GM21447 (cell line): ENCODE measurements around the gene AGPAT4.
A peak's percentile ranks its signal among the peaks of the same experiment; 100 is the strongest.

Experiments used
- ATAC-seq: cut with Tn5 transposase; IDR thresholded peaks from one replicate; pipeline ENCODE4 v1.9.1; 2021; ENCODE audit not compliant: unreplicated experiment

Gene AGPAT4

DNA sequence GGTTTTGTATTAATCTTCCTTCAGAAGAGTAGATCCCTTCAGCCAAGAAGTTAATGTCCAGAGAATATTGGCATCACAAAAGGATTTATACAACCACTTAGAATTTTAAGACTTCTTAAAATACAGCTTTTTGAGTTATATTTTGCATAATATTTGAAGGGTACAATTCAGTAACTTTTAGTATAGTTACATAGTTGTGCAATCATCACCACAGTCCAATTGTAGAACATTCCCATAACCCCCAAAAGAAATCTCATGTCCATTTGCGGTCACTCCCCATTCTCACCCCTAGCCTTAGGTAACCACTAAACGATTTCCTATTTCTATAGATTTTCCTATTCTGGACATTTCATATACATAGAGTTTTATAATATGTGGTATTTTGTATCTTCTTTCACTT, 155.9 kb downstream of the AGPAT4 start:
- no peak for ATAC-seq

DNA sequence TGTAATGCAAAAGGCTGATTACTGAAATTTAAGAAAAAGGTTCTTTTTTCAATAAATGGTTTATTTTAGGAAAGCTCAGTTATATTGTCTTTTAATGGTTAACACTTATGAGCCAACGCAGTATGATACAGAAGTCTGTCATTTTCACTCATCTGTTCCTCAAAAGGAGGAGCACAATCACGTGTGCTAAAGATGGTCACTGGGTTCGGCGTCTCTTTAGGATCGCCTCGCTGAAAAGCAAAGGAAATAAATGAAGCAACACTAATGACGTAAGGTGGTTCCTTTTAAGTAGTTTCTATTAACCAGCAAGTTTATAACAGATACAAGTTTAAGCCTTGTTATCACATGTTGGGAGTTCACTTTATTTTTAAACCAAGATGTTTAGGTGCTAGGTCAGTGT, 156.6 kb downstream of the AGPAT4 start:
- no peak for ATAC-seq

DNA sequence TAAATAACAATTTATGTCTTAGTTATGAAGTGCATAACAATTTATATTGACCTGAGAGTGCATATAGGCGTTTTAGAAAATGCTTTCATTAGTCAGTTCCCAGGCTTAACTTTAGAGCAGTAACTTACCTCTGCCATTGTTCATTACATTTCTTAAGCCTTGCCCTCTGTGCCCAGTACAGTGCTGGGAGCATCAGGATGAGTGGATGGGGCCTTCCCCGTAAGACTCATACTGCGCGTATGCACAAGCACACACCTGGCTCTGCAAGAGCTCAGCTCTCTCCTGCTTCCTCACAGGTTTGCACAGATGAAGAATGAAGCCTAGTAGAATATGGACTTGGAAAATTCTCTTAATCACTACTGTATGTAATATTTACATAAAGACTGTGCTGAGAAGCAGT, 157.3 kb downstream of the AGPAT4 start:
- no peak for ATAC-seq

- ATAC-seq: no peak
Measured at GRCh38 chr6:161115468-161115867, 158.4 kb downstream of the AGPAT4 start.

DNA sequence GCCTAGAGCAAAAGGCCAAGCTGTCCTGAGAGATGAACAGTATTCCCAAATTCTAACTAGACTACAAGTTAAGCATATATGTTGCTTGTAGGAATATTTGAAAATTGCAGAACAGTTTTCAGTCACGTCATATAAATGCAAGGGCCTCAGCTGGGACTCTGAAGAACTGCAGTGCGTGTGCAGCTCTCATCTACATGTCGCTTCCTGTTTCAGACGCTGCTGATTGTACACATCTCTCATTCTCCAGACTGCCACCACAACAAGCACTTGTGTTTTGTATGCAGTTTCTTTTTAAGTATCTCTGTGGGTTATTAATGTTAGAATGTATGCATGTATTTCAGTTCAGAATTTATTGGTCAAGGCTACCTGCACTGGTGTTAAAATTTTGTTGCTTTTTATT, 162.6 kb downstream of the AGPAT4 start:
- ATAC-seq: no peak

GRCh38 chr6:161110028-161110779, 163.7 kb downstream of the AGPAT4 start:
- ATAC-seq: no peak

DNA sequence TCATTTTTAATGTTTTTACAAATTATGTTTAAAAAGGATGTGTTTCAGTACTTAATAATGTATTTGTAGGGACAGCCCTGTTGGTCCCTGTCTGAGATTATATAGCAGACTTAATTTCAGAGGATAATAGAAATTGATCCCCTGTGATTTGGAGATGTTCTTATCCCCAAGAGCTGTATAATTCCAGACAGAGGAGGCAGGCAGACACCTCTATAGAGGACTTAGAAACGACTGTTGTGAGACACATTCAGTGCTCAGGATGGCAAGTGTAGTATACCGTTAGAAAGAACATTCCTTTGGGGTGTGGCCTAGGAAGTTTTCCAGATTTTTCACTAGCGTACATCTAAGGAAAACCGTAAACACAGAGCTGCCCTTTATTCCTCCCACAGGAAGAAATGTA, 164.5 kb downstream of the AGPAT4 start:
- ATAC-seq: no peak

GRCh38 chr6:161108916-161109315, 164.9 kb downstream of the AGPAT4 start:
- ATAC-seq: no peak

DNA sequence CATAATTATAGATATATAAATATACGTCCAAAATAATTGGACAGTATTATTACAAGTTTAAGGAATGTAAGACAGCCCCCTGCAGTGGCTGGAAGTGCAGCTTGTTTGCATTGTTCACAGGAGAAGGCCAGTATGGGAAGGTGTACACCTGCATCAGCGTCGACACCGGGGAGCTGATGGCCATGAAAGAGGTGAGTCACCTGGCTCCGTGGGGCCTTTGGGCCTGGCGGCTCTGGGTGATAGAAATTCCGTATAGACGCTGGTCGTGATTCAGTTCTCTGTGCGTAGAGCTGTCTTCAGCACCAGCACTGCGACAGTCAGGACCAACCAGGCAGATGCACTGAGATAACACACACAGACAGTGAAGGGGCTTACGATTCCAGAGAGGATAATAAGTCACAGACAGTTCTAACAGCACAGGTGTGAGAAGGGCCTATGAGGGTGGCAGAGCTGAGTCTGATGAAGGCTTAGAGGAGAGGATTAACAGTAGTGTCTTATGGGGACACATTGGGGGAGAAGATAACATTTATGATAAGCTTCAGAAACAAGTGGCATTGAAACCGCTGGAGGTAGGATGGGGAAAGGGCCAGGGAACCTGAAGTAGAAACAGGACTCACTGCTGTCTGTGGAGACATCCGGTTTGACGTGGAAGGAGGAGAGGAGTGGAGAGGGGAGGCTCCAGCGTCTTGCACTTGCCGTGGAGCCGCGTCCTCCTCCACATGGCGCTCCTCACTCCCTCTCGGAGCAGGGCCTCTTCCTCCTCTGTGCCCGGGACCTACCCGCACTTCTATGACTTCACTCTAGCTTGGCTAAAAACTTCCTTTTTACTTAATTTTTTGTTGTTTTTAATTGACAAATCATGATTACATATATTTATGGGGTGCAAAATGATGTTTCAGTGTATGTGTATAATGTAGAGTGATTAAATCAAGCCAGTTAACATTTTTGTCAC, 165.8 kb downstream of the AGPAT4 start:
- no peak for ATAC-seq

DNA sequence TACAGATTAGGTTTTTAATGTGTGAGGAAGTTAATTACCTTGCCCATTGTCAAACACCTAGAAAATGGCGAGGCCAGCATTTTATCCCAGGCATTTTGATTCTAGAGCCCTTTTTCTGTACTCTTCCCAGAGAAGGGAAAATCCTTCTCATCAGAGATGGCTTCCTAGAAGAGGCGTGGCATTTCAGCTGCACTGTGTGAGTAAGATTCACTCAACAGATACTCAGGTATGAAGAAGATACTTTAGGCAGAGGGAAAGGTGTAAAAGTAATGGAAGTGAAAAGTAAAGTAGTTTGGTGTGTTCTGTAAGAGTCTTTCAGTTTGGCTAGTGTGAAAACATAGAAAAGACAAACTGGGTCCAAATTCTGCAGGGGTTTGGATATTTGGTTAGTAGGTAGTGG, 168.5 kb downstream of the AGPAT4 start:
- ATAC-seq: no peak

- no peak for ATAC-seq
Measured at GRCh38 chr6:161104966-161105365, 168.9 kb downstream of the AGPAT4 start.

DNA sequence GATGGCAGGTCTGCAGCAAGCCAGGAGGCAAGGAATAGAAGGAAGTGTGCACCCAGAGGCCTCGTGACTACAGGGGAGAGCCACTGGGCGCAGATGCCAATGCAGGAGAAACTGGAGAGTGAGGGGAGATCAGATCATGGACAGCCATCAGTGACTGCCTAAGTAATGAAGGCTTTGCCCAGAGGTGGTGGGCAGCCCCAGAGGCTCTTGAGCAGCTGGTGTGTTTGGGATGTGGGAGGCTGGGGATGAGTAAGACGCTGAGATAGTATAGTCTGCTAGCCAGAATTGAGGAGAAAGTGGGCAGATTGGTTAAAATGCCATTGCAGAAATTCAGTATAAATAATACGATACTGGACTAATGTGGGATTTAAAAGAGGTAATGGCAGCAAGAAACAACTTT, 170.4 kb downstream of the AGPAT4 start:
- ATAC-seq: no peak

DNA sequence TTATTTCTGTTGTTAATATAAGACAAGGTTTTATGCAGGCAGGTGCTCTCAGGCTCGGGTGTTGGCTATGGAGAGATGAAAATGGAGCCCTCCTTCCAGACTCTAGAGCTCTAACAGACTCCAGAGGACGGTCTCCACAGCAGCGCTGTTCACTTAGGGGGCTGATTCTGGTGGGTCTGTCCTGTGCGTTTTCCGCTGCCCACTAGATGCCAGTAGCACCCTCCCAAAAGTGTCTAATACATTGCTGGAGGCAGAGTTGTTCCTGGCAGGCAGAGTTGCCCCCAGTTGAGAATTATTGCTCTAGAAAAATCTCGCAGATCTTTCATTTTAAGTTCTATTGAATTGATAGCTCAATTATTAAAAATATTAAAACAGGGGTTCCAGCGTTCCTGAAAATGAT, 172.3 kb downstream of the AGPAT4 start:
- ATAC-seq: no peak

DNA sequence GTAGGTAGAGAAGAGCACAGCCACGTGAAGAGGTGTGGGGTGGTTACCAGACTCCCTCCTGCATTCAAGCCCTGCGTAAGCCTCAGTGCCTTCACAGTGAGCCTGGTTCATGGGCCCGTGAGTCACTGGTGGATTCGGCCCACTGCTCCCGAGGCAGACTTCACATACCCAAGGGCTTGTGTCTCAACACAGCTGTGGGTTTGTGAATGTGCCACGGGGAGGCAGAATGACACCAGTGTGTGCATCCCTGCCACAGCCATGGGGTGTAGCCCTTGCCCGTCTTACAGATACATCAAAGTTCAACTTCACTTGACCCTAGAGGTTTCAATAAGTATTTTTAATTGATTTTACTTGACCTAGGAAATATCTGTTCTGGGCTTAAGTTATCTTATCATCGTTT, 173.8 kb downstream of the AGPAT4 start:
- ATAC-seq: no peak

DNA sequence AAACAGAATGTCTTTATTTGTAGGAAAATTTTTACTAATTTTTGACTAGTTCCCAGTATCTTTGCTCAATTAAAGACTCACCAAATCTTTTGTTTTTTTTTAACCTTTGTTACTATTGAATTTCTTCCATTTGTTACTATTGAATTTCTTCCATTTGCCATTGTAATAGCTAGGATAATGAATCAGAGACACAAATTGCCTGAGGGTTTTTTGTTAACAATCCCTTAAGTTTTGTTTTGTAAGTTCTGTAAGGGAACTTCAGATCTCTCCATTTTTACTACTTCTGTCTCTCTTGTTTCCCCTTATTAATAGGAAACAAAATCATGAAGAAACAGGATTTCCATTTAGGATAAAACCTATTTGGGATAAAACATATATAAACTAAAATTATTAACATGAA, 177.9 kb downstream of the AGPAT4 start:
- no peak for ATAC-seq

- no peak for ATAC-seq
Measured at GRCh38 chr6:161094955-161095354, 178.9 kb downstream of the AGPAT4 start.

GRCh38 chr6:161091972-161092701, 181.7 kb downstream of the AGPAT4 start:
- ATAC-seq: no peak

GRCh38 chr6:161091151-161091550, 182.7 kb downstream of the AGPAT4 start:
- no peak for ATAC-seq

DNA sequence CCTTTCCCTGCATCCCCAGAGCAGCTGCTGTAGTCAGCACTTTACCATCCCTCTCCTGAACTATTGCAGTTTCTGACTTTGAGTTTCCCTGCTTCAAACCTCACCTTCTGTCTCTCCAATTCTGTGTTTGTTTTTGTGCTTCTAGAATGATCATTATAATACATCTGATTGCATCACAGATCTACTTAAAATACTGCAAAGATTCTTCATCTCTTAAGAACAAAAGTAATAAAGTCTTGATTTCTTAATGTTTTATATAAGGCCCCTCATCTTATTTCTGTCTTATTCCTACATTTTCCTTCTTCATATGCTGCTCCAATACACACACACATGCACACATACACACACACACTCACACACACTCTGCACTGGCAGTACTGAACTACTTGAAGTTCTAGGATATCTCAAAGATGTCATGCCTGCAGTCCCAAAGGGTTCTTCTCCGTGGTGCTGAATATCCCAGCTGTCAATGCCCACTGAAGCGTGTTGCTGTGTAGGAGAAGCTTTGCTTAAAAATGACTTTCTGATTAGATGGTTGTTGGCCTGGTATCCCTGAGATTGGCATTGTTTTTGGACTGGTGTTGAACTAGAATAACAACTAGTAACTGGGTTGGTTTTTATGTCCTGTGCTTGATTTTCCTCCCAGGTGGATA, 185.1 kb downstream of the AGPAT4 start:
- ATAC-seq: no peak

- ATAC-seq: no peak
Measured at GRCh38 chr6:161085246-161085645, 188.6 kb downstream of the AGPAT4 start.

GRCh38 chr6:161082215-161082614, 191.6 kb downstream of the AGPAT4 start:
- ATAC-seq: peak; percentile 66
